HG03025 (cell line): Measurements from ENCODE around the gene KLHL29.
"Not testable (repeated sequence)": the region's sequence is repeated elsewhere in the genome, so short reads cannot be mapped to it uniquely, and the experiment has no call there.

Source experiments
- ATAC-seq: cut with Tn5 transposase; IDR thresholded peaks from one replicate; pipeline ENCODE4 v1.9.1; 2021; ENCODE audit warnings: mild to moderate bottlenecking, moderate library complexity; ENCODE audit not compliant: unreplicated experiment, low FRiP score

KLHL29 gene

DNA sequence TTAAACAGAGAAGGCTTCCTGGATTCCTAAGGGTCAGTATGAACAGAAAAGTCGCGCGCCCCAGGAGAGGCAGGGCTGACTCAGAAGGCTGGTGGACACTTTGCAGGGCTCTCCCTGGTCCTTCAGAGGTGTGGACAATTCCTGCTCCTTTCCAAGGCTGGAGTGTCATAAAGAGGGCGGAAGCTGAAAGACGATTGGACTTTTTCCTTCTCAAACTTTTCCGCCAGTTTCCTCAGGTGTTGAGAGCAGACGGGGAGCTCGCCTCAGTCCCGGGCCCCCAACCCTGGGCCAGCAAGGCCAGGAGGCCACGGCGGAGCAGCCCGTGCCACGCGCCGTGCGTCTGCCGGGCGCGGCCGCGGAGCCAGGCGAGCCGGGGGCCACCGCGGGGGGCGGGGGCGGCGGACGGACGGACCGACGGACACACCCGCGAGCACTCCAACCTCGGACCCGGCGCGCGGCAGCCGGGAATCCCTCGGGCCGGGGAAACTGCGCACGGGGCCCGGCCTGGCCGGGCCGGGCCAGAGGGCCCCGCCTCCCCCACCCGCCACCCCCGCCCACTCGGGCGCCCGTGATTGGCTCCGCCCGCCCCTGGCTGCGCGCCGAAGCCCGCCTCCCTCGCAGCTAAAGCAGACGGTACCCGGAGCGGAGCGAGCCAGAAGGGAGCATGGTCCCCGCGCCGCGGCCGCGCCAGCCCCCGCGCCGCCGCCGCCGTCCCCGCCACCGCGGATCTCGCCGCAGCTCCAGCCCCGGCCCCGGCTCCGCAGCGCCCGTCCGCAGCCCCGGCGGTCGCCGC is at the start of gene KLHL29:
Gene KLHL29 (plus strand): TSS at position 629 of the 793 bp plus-strand sequence. CDS start 177,018 bp downstream, outside the sequence.
- ATAC-seq, result peak; percentile 65

GRCh38 chr2:23335550-23335949 is 49.4 kb upstream of the KLHL29 start:
- ATAC-seq, result no peak

- ATAC-seq, result no peak
These were observed 42.9 kb upstream of the KLHL29 start for GRCh38 chr2:23342075-23342474.

DNA sequence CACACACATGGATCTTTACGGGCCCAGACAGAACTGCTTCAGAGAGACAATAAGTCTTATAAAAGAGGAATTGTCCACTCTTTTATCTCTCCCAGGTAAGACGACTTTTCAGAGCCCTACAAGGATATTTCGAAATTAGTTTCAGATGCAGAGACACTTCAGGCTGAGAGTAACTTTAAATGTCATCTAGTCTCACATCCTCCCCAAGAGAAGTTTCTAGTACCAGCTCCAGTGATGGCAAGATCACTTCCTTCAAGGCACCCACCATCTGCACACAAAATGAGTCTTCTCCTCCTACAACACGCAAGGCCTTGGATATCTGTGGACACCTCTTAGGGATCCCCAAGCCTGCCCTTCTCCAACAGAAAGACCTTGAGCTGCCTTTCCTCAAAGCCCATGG is 39.0 kb upstream of the KLHL29 start:
- ATAC-seq, result no peak

GRCh38 chr2:23346781-23347180 is 38.2 kb upstream of the KLHL29 start:
- ATAC-seq, result no peak

- ATAC-seq, result no peak
These were observed 37.4 kb upstream of the KLHL29 start for GRCh38 chr2:23347471-23348092.

- ATAC-seq, result not testable (repeated sequence)
These were observed 36.9 kb upstream of the KLHL29 start for GRCh38 chr2:23348093-23348481.

DNA sequence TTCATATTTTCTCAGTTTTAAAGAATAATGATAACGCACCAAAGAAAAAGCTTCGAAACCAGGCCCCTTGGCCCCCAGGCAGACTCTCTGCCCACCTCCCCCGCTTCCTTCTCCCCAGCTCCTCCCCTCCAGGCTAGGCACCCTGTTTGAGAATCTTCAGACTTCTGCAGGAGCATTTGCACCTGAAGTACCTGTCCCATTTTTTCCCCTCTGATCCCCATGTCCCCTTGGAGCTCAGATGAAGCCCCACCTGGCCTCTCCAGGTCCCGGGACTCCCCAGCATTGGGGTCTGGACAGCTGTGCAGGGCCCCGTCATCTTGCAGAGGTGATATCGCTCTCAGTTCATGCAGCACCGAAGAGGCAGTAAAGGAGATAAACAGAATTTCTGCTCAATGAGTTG is 35.5 kb upstream of the KLHL29 start:
- no peak for ATAC-seq

DNA sequence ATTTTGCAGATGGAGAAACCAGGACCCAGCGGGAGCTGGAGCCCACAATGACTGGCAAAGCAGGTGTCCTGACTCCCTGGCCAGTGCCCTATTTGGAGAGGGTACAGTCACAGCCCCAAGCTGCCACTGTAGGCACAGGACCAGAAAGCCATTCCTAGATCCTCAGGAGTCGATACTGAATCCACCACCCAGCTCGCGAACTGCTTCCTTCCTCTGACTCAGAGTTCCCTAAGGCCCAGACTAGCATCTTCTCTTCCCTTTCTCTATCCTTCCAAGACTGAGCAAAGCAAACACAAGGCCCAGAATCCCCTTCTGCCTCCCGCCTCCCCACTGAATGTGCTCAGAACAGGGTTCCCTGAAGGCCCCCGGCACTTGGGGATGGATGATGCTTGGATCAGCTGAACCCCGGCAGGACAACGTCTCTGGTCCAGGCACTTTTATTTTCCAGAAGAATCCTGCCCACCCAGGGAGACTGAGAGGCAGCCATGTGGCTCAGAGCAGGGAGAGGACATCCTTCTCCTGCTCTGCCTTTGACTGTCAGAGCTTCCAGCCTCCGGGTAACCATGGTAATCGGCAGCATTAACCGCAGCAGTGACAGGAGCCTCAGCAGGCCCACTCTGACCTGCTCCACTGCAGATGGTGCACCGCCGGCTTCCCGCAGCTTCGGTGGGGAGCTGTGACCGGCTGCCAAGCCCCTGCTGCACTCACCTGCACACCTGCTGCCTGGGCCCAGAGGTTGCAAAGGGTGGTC is 34.8 kb upstream of the KLHL29 start:
- no peak for ATAC-seq

GRCh38 chr2:23350792-23351355 is 34.1 kb upstream of the KLHL29 start:
- ATAC-seq, result no peak

GRCh38 chr2:23351388-23352141 is 33.4 kb upstream of the KLHL29 start:
- ATAC-seq, result peak; percentile 82

DNA sequence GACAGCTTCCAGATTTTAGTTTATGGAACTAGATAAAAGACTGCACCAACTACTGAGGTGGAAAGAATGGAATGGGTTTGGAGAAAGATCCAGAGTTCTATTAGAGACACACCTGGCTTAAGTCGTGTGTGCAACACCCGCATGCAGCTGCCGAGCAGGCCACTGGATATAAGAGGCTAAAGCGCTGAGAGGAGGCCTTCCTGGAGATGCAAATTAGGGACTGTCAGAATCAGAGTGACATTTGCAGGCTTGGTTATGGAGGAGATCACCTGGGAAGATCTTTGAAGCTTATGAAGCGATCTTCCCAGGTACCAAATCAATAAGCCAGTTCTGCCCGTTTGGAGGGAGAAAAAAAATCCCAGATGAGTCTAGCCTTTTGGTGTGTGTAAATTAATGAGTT is 30.4 kb upstream of the KLHL29 start:
- ATAC-seq, result peak; percentile 69

DNA sequence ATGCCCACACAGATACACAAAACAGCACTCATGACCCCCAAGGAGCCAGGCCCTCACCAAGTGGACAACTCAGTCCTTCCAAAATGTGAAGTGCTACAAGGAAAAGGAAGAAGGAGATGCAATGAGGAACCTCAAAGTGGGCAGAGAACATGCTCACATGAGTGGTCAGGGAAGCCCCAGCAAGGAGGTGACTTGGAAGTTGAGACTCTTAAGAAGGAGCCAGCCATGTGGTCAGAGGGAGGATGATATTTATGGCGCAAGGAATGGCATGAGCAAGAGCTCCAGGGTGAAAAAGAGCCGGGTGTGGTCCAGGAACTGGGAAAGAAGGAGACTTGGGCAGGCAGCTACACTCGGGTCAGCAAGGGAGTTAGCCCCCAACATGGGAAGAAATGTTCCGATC is 30.0 kb upstream of the KLHL29 start:
- ATAC-seq, result no peak

GRCh38 chr2:23356711-23357110 is 28.3 kb upstream of the KLHL29 start:
- no peak for ATAC-seq

DNA sequence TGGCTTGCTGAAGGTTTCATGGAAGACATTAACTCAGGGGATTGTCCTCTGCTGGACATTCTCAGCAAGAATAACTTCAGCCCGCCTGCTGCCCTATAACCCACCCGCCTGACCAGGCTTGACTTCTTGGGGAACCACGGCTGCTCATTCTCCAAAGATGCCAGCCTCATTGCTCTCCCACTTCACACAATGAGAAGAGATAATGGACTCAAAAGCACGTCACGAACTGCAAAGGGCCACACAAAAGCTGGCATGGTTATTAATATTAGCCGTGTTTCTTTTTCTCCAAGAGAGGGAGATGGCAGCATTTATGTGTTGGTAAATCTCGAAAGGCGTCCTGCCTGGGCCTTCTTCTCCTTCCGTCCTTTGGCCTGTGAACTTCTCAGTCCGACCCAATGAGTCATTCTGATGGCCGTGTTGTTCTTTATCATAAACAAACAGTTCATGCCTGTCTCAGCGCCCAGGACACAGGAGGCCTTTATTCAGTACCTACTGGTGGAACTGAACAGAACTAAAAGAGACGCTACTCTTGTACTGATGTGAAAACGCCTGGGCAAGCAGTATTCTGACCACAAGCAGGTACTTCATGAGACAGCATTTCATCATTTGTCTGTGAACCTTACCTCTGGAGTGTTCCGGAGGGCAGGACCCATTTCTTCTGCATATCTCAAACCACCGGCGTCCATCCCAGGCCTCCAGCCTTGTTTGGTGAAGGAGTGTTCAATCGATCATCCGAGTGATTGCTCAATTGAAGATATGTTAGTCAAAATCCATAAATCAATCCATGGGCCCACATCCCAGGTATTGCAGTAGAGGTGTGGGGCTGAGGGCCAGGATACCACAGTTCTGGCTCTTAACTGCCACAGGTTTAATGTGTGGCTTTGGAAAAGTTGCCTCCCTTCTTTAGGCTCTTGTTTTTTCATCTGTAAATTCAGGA is 25.1 kb upstream of the KLHL29 start:
- ATAC-seq, result no peak

DNA sequence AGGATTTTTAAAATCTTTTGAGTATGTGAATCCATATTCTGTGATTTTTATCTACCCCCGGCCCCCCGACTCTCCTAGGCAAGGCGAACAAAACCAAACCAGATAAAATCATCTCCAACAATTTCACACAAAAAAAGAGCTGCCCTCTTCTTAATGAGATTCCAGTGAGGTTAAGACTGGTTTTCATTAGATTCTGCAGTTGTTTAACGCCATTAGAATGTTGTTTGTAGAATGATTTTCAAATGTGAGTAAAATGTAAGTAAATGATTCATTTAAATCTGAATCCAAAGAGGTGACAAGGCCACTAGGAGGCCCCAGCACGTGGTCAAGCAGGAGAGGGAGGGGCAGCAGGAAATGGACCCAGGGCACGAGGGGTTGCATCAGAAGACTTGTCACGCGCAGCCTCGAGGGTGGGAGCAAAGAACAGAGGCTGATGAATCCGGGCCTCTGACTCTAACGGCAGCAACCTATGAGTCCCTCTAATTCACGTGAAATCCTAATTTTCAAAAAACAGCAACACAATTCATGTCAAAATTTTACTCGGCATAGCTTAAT is 24.3 kb upstream of the KLHL29 start:
- no peak for ATAC-seq

GRCh38 chr2:23361152-23361551 is 23.8 kb upstream of the KLHL29 start:
- ATAC-seq, result no peak

DNA sequence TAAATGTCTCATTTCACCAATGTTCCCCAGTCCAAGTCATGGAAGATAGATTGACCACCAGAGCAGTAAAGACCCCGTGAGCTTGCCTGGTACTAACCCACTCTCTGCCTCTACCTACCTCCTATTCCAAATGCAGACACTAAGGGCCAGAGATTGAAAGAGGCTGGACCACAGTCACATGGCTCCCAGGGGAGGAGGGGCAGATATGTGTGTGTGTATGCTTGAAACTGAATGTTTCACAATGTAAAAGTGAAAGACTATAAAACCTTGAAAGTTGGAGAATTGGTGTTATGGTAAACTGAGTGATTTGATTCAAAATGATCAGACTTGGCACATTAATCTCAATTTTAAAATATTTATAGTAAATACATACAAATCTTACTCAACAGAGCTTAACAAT is 21.7 kb upstream of the KLHL29 start:
- ATAC-seq, result no peak

GRCh38 chr2:23363831-23364230 is 21.1 kb upstream of the KLHL29 start:
- no peak for ATAC-seq
